ENCODE data around the gene COLEC11. TPM values are rescaled to one million over a fixed set of nuclear protein-coding genes. Genes with fewer than 3 reads are reported as not detected.

COLEC11 gene
- total and polyA plus RNA-seq, 2 experiments from 2014 or later = 1.3 to 1.5 TPM

GRCh38 chr2:3622967-3623366 is 28.1 kb downstream of the COLEC11 start:
- no peak overlapping the region for H2AFZ ChIP-seq
- H4K20me1 ChIP-seq (replicated peaks; ENCODE audit: insufficient read depth) = no peaks in the 10 kb centered on the region
- Mint-ChIP-seq H3K4me3 (no peak overlapping the region), H3K9me3 (peaks cover 2% of the 10 kb centered on the region), H3K27me3 (ENCODE audit: insufficient read depth, low read depth, poor library complexity) (peaks cover 3% of the 10 kb centered on the region), H3K36me3 (ENCODE audit: low read depth) (no peaks in the 10 kb centered on the region), H3K4me1 (no peaks in the 10 kb centered on the region), H3K27ac (no peak overlapping the region)
- no peak overlapping the region for H3K4me2 ChIP-seq
- H3K27me3 ChIP-seq (ENCODE audit: insufficient read depth) = no peaks in the 10 kb centered on the region
- no peak overlapping the region for H3K27ac ChIP-seq (ENCODE audit: low read depth)
- H3K79me2 ChIP-seq (replicated peaks; ENCODE audit: insufficient read depth) = no peaks in the 10 kb centered on the region
- H3K4me3 ChIP-seq = no peak overlapping the region
- TF ChIP-seq EZH2phosphoT487 (IDR thresholded peaks at IDR 0.05; ENCODE audit: unreplicated experiment) (no peak), CREB1 (CRISPR knock-in tag; IDR thresholded peaks at IDR 0.05; ENCODE audit: low read depth) (no peak), NANOG (IDR thresholded peaks at IDR 0.05; ENCODE audit: borderline replicate concordance) (no peak), EZH2 (IDR thresholded peaks at IDR 0.05; ENCODE audit: low read depth, unreplicated experiment) (no peak), POLR2AphosphoS5 (IDR thresholded peaks at IDR 0.05; ENCODE audit: low read depth) (no peak), ZNF462 (CRISPR knock-in tag; IDR thresholded peaks at IDR 0.05) (no peak), ZNF331 (CRISPR knock-in tag; IDR thresholded peaks at IDR 0.05; ENCODE audit: low read depth) (no peak), STAT1 (IDR thresholded peaks at IDR 0.05; ENCODE audit: unreplicated experiment) (no peak), ZNF114 (CRISPR knock-in tag; IDR thresholded peaks at IDR 0.05) (no peak), JUNB (IDR thresholded peaks at IDR 0.05; ENCODE audit: unreplicated experiment) (no peak), CTCF (conservative IDR thresholded peaks at IDR 0.05; ENCODE audit: low read depth in 2 of 2) (no peak)
- TF ChIP-seq, protein P1, sequence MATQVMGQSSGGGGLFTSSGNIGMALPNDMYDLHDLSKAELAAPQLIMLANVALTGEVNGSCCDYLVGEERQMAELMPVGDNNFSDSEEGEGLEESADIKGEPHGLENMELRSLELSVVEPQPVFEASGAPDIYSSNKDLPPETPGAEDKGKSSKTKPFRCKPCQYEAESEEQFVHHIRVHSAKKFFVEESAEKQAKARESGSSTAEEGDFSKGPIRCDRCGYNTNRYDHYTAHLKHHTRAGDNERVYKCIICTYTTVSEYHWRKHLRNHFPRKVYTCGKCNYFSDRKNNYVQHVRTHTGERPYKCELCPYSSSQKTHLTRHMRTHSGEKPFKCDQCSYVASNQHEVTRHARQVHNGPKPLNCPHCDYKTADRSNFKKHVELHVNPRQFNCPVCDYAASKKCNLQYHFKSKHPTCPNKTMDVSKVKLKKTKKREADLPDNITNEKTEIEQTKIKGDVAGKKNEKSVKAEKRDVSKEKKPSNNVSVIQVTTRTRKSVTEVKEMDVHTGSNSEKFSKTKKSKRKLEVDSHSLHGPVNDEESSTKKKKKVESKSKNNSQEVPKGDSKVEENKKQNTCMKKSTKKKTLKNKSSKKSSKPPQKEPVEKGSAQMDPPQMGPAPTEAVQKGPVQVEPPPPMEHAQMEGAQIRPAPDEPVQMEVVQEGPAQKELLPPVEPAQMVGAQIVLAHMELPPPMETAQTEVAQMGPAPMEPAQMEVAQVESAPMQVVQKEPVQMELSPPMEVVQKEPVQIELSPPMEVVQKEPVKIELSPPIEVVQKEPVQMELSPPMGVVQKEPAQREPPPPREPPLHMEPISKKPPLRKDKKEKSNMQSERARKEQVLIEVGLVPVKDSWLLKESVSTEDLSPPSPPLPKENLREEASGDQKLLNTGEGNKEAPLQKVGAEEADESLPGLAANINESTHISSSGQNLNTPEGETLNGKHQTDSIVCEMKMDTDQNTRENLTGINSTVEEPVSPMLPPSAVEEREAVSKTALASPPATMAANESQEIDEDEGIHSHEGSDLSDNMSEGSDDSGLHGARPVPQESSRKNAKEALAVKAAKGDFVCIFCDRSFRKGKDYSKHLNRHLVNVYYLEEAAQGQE (IDR thresholded peaks at IDR 0.05; ENCODE audit: unreplicated experiment) = no peak
- TF ChIP-seq, protein P2, sequence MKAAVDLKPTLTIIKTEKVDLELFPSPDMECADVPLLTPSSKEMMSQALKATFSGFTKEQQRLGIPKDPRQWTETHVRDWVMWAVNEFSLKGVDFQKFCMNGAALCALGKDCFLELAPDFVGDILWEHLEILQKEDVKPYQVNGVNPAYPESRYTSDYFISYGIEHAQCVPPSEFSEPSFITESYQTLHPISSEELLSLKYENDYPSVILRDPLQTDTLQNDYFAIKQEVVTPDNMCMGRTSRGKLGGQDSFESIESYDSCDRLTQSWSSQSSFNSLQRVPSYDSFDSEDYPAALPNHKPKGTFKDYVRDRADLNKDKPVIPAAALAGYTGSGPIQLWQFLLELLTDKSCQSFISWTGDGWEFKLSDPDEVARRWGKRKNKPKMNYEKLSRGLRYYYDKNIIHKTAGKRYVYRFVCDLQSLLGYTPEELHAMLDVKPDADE (IDR thresholded peaks at IDR 0.05) = no peak
- 0 out of 2 replicates have a peak, but pooled peaks cover 2% of the 10 kb centered on the region for H3K9me2 ChIP-seq (ENCODE audit: insufficient read depth)
- ATAC-seq (no peak), DNase-seq (ENCODE audit: low spot score) (no peak)
- no peaks in the 10 kb centered on the region for H3F3A ChIP-seq (replicated peaks; ENCODE audit: low read depth)
- no peaks in the 10 kb centered on the region for H3K4me1 ChIP-seq (ENCODE audit: insufficient read depth)
- no peaks in the 10 kb centered on the region for H3K36me3 ChIP-seq (ENCODE audit: insufficient read depth)

Data from GM23338 (cell line).